Ramos (cell line): Measurements from ENCODE around the gene LINGO1.

Experiments used
- in situ Hi-C: fragments of 300-500 bp; cut with MboI; formaldehyde crosslinking; loops from one replicate; pipeline ENCODE4 v1.14.3; 2022; ENCODE audit warnings: low sequenced_read_pairs; ENCODE audit not compliant: unreplicated experiment

LINGO1 gene

GRCh38 chr15:77658304-77658703 lies 25.6 kb upstream of the LINGO1 start:
- in situ Hi-C loops: no loop called here

GRCh38 chr15:77657634-77658238 lies 25.0 kb upstream of the LINGO1 start:
- in situ Hi-C loops: no loop called here

- in situ Hi-C loops: no loop called here
These were observed 23.6 kb upstream of the LINGO1 start for GRCh38 chr15:77656294-77656693.

GRCh38 chr15:77654975-77655374 lies 22.3 kb upstream of the LINGO1 start:
- in situ Hi-C loops: no loop called here

GRCh38 chr15:77653832-77654480 lies 21.2 kb upstream of the LINGO1 start:
- in situ Hi-C loops: no loop called here

GRCh38 chr15:77650265-77650664 lies 17.6 kb upstream of the LINGO1 start:
- in situ Hi-C loops: no loop called here

- in situ Hi-C loops: no loop called here
These were observed 16.9 kb upstream of the LINGO1 start for GRCh38 chr15:77649610-77650009.

- in situ Hi-C loops: no loop called here
These were observed 16.3 kb upstream of the LINGO1 start for GRCh38 chr15:77649017-77649416.

GRCh38 chr15:77647961-77648360 lies 15.2 kb upstream of the LINGO1 start:
- in situ Hi-C loops: no loop called here

- in situ Hi-C loops: no loop called here
These were observed 13.5 kb upstream of the LINGO1 start for GRCh38 chr15:77646104-77646694.

- in situ Hi-C loops: no loop called here
These were observed 12.9 kb upstream of the LINGO1 start for GRCh38 chr15:77645602-77646001.

GRCh38 chr15:77644543-77645247 lies 12.0 kb upstream of the LINGO1 start:
- in situ Hi-C loops: no loop called here

- in situ Hi-C loops: no loop called here
These were observed 11.1 kb upstream of the LINGO1 start for GRCh38 chr15:77643764-77644163.

- in situ Hi-C loops: no loop called here
These were observed 10.2 kb upstream of the LINGO1 start for GRCh38 chr15:77642793-77643430.

- in situ Hi-C loops: no loop called here
These were observed 9.3 kb upstream of the LINGO1 start for GRCh38 chr15:77641999-77642398.

- in situ Hi-C loops: no loop called here
These were observed 7.9 kb upstream of the LINGO1 start for GRCh38 chr15:77640615-77641014.

- in situ Hi-C loops: no loop called here
These were observed 6.7 kb upstream of the LINGO1 start for GRCh38 chr15:77639431-77639830.

GRCh38 chr15:77637851-77638692 lies 5.4 kb upstream of the LINGO1 start:
- in situ Hi-C loops: no loop called here

- in situ Hi-C loops: no loop called here
These were observed 3.5 kb upstream of the LINGO1 start for GRCh38 chr15:77636209-77636608.
